ENCODE data around the gene ASH1L.

Gene ASH1L

DNA sequence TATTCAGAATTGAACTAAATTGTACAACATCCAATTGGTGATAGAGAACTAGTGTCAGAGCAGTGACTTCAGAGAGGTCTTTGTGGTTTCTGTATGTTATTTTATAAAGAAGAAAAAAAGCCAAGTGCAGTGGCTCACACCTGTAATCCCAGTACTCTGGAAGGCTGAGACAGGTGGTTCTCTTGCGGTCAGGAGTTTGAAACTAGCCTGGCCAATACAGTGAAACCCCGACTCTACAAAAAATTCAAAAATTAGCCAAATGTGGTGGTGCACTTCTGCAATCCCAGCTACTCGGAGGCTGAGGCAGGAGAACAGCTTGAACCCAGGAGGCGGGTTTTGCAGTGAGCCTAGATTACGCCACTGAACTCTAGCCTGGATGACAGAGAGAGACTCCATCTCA lies 90.7 kb downstream of the ASH1L start:
- Histone ChIP-seq H3K27ac (ENCODE audit: low read length) (no peak overlapping the region), H3K9me3 (ENCODE audit: control insufficient read depth in 2 of 2, low read length in 2 of 2) (peaks cover 0 to 6% of the 10 kb centered on the region in 2 donors), H3K36me3 (ENCODE audit: control insufficient read depth in 2 of 2, insufficient read depth in 2 of 2, low read length in 2 of 2) (peaks cover 0 to 6% of the 10 kb centered on the region in 2 donors), H3K4me3 (ENCODE audit: low read length in 2 of 2) (no peak overlapping the region), H3K9ac (ENCODE audit: low read length in 2 of 2) (no peak overlapping the region), H3K27me3 (ENCODE audit: control insufficient read depth in 1 of 2, insufficient read depth in 2 of 2, low read length in 2 of 2) (no peaks in the 10 kb centered on the region), H3K4me1 (ENCODE audit: control insufficient read depth, insufficient read depth, low read length) (no peaks in the 10 kb centered on the region)

DNA sequence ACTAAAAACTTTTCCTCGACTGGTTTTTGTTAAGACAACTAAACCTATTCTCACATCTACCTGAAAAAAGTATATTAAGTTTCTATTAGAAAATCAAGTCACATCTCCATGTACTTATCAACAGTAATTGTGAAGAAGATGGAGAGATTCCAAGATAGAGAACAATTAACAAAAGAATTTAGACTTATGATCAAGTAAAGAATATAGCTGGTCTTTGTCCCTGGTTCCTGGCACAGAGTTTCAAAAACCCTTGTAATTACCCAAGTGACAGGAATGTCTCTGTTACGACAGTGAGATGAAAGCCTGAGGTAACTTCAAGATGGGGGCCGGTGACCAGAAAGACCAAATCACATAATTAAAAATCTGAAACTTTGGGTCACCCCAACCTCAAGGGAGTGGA lies 91.6 kb downstream of the ASH1L start:
- Histone ChIP-seq H3K4me1 (ENCODE audit: control insufficient read depth, insufficient read depth, low read length) (no peaks in the 10 kb centered on the region), H3K27ac (ENCODE audit: low read length) (no peak overlapping the region), H3K9ac (ENCODE audit: low read length in 2 of 2) (no peak overlapping the region), H3K36me3 (ENCODE audit: control insufficient read depth in 2 of 2, insufficient read depth in 2 of 2, low read length in 2 of 2) (peaks cover 0 to 6% of the 10 kb centered on the region in 2 donors), H3K4me3 (ENCODE audit: low read length in 2 of 2) (no peak overlapping the region), H3K9me3 (ENCODE audit: control insufficient read depth in 2 of 2, low read length in 2 of 2) (peaks cover 0 to 6% of the 10 kb centered on the region in 2 donors), H3K27me3 (ENCODE audit: control insufficient read depth in 1 of 2, insufficient read depth in 2 of 2, low read length in 2 of 2) (no peaks in the 10 kb centered on the region)

DNA sequence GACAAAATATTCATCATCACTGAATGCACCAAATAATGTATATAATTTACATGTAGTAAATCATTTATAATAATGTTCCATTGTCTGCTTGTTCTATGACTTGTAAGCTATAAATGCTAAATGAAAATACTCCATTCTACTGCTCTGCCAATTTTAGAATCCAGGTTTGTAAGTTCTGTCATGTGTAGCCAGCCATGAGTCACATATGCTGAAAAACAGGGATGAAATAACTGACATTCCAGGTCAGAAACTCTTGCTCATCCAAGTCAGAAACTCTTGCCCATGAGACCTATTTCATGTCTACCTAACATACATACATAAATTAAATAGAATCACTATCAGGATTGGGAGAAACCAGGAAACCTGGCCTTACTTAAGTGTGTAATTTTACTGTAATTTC lies 95.6 kb downstream of the ASH1L start:
- H3K9me3 ChIP-seq (ENCODE audit: control insufficient read depth in 2 of 2, low read length in 2 of 2): peaks cover 0 to 6% of the 10 kb centered on the region in 2 donors
- H3K27me3 ChIP-seq (ENCODE audit: control insufficient read depth in 1 of 2, insufficient read depth in 2 of 2, low read length in 2 of 2): no peaks in the 10 kb centered on the region
- H3K36me3 ChIP-seq (ENCODE audit: control insufficient read depth in 2 of 2, insufficient read depth in 2 of 2, low read length in 2 of 2): peaks cover 0 to 9% of the 10 kb centered on the region in 2 donors
- H3K4me1 ChIP-seq (ENCODE audit: control insufficient read depth, insufficient read depth, low read length): no peaks in the 10 kb centered on the region
- no peak overlapping the region for H3K9ac ChIP-seq (ENCODE audit: low read length in 2 of 2)
- no peak overlapping the region for H3K4me3 ChIP-seq (ENCODE audit: low read length in 2 of 2)
- no peak overlapping the region for H3K27ac ChIP-seq (ENCODE audit: low read length)

DNA sequence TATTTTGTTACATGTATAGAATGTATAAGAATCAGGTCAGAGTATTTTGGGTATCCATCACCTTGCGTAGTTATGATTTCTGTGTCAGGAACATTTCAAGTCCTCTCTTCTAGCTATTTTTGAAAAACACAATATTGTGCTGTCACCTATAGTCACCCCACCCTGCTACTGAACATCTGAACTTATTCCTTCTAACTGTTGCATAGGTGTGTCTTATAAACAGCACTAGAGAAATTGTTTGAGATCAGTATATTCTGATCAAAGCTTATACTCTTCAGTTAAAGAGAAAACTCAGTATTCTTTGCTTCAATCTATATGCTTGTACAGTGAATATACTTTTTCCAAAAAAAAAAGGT lies 96.0 kb downstream of the ASH1L start:
- H3K4me1 ChIP-seq (ENCODE audit: control insufficient read depth, insufficient read depth, low read length): no peaks in the 10 kb centered on the region
- H3K9ac ChIP-seq (ENCODE audit: low read length in 2 of 2): no peak overlapping the region
- peaks cover 0 to 7% of the 10 kb centered on the region in 2 donors for H3K36me3 ChIP-seq (ENCODE audit: control insufficient read depth in 2 of 2, insufficient read depth in 2 of 2, low read length in 2 of 2)
- no peaks in the 10 kb centered on the region for H3K27me3 ChIP-seq (ENCODE audit: control insufficient read depth in 1 of 2, insufficient read depth in 2 of 2, low read length in 2 of 2)
- no peak overlapping the region for H3K27ac ChIP-seq (ENCODE audit: low read length)
- no peak overlapping the region for H3K4me3 ChIP-seq (ENCODE audit: low read length in 2 of 2)
- peaks cover 0 to 5% of the 10 kb centered on the region in 2 donors for H3K9me3 ChIP-seq (ENCODE audit: control insufficient read depth in 2 of 2, low read length in 2 of 2)

DNA sequence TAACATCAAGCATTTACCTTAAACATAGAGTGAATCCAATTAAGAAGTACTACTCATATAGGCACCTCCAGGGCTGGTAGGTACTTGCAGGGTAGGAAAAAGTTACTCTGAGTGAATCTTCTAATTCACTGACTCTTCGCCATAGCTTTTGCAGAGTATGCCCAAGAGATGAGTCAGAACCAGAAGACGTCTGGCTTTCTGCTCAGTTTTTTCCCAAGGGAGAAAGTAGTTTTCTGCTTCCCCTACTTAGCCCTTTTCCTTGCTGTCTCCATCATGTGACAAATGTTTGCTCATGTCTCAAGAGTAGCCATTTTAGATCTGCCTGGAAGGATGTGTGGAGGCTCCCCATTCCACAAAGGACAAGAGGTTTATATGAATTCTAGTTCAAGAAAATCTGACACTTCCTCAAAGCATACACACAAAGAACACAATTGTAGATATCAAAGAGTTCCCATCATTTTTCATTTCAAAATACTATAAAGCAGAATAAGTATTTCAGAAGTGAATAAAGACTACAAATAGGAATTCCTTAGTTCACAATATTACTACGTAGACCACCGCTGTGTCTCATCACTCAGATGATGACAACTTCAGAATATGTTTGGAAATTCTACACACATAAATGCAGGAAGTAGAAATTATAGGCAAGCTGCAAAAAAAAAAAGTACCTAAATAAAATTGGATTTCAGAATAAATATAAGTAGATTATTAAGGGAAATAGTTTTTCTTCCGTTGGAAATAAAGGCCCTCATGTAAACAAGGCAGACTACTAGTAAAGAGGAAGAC lies 98.5 kb downstream of the ASH1L start:
- Histone ChIP-seq H3K9ac (ENCODE audit: low read length in 2 of 2) (no peak overlapping the region), H3K27me3 (ENCODE audit: control insufficient read depth in 1 of 2, insufficient read depth in 2 of 2, low read length in 2 of 2) (no peaks in the 10 kb centered on the region), H3K4me1 (ENCODE audit: control insufficient read depth, insufficient read depth, low read length) (no peaks in the 10 kb centered on the region), H3K36me3 (ENCODE audit: control insufficient read depth in 2 of 2, insufficient read depth in 2 of 2, low read length in 2 of 2) (peaks cover 0 to 3% of the 10 kb centered on the region in 2 donors), H3K27ac (ENCODE audit: low read length) (no peak overlapping the region), H3K4me3 (ENCODE audit: low read length in 2 of 2) (no peak overlapping the region), H3K9me3 (ENCODE audit: control insufficient read depth in 2 of 2, low read length in 2 of 2) (no peaks in the 10 kb centered on the region)

DNA sequence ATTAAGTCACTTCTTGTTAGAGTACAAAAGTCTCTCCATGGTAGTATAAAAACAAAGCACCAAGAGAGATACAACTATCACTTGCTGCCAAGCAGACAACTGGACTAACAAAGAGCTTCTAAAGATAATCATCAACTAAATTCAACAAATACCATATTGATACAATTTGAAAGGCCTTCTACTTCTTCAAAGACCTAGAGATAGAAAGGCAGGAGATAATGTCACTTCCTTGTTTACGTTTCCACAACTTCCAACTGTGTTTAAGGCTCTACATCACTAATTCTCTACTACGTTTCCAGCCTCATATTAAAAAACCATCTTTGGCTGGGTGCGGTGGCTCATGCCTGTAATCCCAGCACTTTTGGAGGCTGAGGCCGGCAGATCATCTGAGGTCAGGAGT lies 104.5 kb downstream of the ASH1L start:
- Histone ChIP-seq H3K4me1 (ENCODE audit: control insufficient read depth, insufficient read depth, low read length) (no peaks in the 10 kb centered on the region), H3K9ac (ENCODE audit: low read length in 2 of 2) (no peak overlapping the region), H3K27ac (ENCODE audit: low read length) (no peak overlapping the region), H3K36me3 (ENCODE audit: control insufficient read depth in 2 of 2, insufficient read depth in 2 of 2, low read length in 2 of 2) (peaks cover 0 to 11% of the 10 kb centered on the region in 2 donors), H3K9me3 (ENCODE audit: control insufficient read depth in 2 of 2, low read length in 2 of 2) (no peaks in the 10 kb centered on the region), H3K4me3 (ENCODE audit: low read length in 2 of 2) (no peak overlapping the region), H3K27me3 (ENCODE audit: control insufficient read depth in 1 of 2, insufficient read depth in 2 of 2, low read length in 2 of 2) (no peaks in the 10 kb centered on the region)

DNA sequence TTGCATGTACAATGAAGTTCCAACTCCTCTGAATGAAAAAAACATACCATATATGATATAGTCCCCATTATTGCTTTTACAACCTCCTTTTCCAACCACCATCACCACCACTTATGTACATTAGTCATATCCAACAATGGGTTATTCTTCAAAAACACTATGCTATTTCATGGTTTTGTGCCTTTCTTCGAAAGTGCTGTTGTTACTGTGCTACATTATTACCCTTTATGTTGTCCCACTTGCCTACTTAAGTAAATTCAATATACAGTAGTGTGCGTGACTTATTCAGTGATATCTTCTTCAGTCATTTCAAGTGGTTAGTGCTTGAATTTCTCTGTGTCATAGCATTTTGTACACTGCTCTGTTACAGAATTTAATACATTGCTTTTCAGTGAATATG lies 105.3 kb downstream of the ASH1L start:
- Histone ChIP-seq H3K36me3 (ENCODE audit: control insufficient read depth in 2 of 2, insufficient read depth in 2 of 2, low read length in 2 of 2) (peaks cover 0 to 11% of the 10 kb centered on the region in 2 donors), H3K27me3 (ENCODE audit: control insufficient read depth in 1 of 2, insufficient read depth in 2 of 2, low read length in 2 of 2) (no peaks in the 10 kb centered on the region), H3K27ac (ENCODE audit: low read length) (no peak overlapping the region), H3K4me1 (ENCODE audit: control insufficient read depth, insufficient read depth, low read length) (no peaks in the 10 kb centered on the region), H3K9me3 (ENCODE audit: control insufficient read depth in 2 of 2, low read length in 2 of 2) (no peaks in the 10 kb centered on the region), H3K4me3 (ENCODE audit: low read length in 2 of 2) (no peak overlapping the region), H3K9ac (ENCODE audit: low read length in 2 of 2) (no peak overlapping the region)

DNA sequence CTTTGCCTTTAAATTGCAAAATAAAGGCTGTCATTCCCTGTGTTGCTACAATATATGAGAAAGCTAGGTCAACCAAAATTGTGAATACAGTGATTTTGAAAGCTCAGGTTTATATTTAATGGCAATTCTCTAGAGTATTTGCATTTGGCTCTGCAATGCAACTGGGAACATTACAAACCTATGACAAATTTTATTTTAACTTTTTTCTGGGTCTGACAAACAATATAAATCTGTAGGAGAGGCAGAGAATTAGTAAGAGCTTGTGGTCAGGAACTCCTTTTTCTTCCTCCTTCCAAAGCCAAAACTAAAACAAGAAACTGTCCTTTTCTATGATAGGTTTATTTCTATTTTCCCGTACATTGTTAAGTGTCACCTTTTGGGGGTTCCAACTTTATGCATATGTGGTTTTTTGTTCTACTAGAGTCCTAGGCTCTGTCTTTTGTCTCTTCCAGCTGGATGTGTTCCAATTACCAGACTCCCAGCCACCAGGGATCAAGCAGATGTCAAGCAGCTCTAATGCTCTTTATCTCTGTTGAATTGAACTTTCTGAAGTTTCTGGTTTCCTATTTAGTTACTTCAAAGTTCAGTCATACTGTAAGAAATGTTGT lies 106.9 kb downstream of the ASH1L start:
- Histone ChIP-seq H3K4me1 (ENCODE audit: control insufficient read depth, insufficient read depth, low read length) (no peaks in the 10 kb centered on the region), H3K9ac (ENCODE audit: low read length in 2 of 2) (no peak overlapping the region), H3K36me3 (ENCODE audit: control insufficient read depth in 2 of 2, insufficient read depth in 2 of 2, low read length in 2 of 2) (peaks cover 0 to 8% of the 10 kb centered on the region in 2 donors), H3K9me3 (ENCODE audit: control insufficient read depth in 2 of 2, low read length in 2 of 2) (no peaks in the 10 kb centered on the region), H3K27ac (ENCODE audit: low read length) (no peak overlapping the region), H3K27me3 (ENCODE audit: control insufficient read depth in 1 of 2, insufficient read depth in 2 of 2, low read length in 2 of 2) (no peaks in the 10 kb centered on the region), H3K4me3 (ENCODE audit: low read length in 2 of 2) (no peak overlapping the region)

DNA sequence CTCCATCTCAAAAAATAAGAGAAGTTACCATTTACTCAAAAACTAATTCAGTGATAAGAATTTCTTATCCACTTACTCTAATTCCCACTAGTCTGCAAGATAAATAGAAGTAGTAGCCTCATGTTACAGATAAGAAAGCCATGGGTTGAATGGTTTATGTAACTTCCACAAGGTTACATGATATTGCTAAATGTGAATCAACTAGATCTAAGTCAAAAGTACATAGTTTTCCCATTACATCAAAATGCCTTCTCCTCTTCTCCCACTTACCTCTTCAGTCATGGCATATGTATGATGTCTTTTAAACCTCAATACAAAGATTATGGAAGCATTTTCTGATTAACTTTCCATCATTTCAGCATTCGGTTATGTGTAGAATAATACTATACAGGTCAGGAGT lies 108.5 kb downstream of the ASH1L start:
- H3K27ac ChIP-seq (ENCODE audit: low read length): no peak overlapping the region
- H3K4me1 ChIP-seq (ENCODE audit: control insufficient read depth, insufficient read depth, low read length): no peaks in the 10 kb centered on the region
- H3K9me3 ChIP-seq (ENCODE audit: control insufficient read depth in 2 of 2, low read length in 2 of 2): no peaks in the 10 kb centered on the region
- H3K36me3 ChIP-seq (ENCODE audit: control insufficient read depth in 2 of 2, insufficient read depth in 2 of 2, low read length in 2 of 2): peaks cover 0 to 8% of the 10 kb centered on the region in 2 donors
- H3K4me3 ChIP-seq (ENCODE audit: low read length in 2 of 2): no peak overlapping the region
- H3K9ac ChIP-seq (ENCODE audit: low read length in 2 of 2): no peak overlapping the region
- H3K27me3 ChIP-seq (ENCODE audit: control insufficient read depth in 1 of 2, insufficient read depth in 2 of 2, low read length in 2 of 2): no peaks in the 10 kb centered on the region

DNA sequence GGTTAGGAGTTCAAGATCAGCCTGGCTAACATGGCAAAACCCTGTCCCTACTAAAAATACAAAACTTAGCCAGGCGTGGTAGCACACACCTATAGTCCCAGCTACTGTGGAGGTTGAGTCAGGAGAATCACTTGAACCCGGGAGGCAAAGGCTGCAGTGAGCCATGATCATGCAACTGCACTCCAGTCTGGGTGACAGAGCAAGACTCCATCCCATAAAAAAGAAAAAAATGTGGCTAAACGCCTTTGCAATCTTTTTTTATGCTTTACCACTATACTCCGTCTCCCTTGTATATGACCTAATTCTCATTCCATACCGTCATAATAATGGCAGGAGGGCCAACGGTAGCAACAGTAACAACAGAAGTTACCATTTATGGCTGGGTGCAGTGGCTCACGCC lies 109.5 kb downstream of the ASH1L start:
- no peak overlapping the region for H3K27ac ChIP-seq (ENCODE audit: low read length)
- H3K9me3 ChIP-seq (ENCODE audit: control insufficient read depth in 2 of 2, low read length in 2 of 2): no peaks in the 10 kb centered on the region
- H3K36me3 ChIP-seq (ENCODE audit: control insufficient read depth in 2 of 2, insufficient read depth in 2 of 2, low read length in 2 of 2): peaks cover 0 to 7% of the 10 kb centered on the region in 2 donors
- H3K9ac ChIP-seq (ENCODE audit: low read length in 2 of 2): no peak overlapping the region
- H3K4me3 ChIP-seq (ENCODE audit: low read length in 2 of 2): no peak overlapping the region
- H3K4me1 ChIP-seq (ENCODE audit: control insufficient read depth, insufficient read depth, low read length): no peaks in the 10 kb centered on the region
- H3K27me3 ChIP-seq (ENCODE audit: control insufficient read depth in 1 of 2, insufficient read depth in 2 of 2, low read length in 2 of 2): no peaks in the 10 kb centered on the region

DNA sequence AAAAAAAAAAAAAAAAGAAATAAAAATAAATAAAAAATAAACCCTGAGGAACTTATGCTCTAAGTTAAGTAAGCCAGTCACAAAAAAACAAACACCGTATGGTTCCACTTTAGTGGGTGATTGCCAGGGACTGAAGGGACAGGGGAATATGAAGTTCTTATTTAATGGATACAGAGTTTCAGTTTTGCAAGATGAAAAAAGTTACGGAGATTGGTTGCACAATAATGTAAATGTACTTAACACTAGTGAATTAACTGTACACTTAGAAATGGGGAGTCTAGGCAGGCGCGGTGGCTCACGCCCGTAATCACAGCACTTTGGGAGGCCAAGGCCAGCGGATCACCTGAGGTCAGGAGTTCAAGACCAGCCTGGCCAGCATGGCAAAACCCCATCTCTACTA lies 111.4 kb downstream of the ASH1L start:
- no peak overlapping the region for H3K9ac ChIP-seq (ENCODE audit: low read length in 2 of 2)
- no peaks in the 10 kb centered on the region for H3K36me3 ChIP-seq (ENCODE audit: control insufficient read depth in 2 of 2, insufficient read depth in 2 of 2, low read length in 2 of 2)
- H3K27me3 ChIP-seq (ENCODE audit: control insufficient read depth in 1 of 2, insufficient read depth in 2 of 2, low read length in 2 of 2): no peaks in the 10 kb centered on the region
- H3K4me3 ChIP-seq (ENCODE audit: low read length in 2 of 2): no peak overlapping the region
- H3K27ac ChIP-seq (ENCODE audit: low read length): no peak overlapping the region
- H3K9me3 ChIP-seq (ENCODE audit: control insufficient read depth in 2 of 2, low read length in 2 of 2): no peaks in the 10 kb centered on the region
- H3K4me1 ChIP-seq (ENCODE audit: control insufficient read depth, insufficient read depth, low read length): no peaks in the 10 kb centered on the region

All from stomach smooth muscle (tissue), 2 donors.